Neural cell (in vitro differentiated cells): ENCODE measurements around the gene RERGL.
"Not testable (repeated sequence)": the region's sequence is repeated elsewhere in the genome, so short reads cannot be mapped to it uniquely, and the experiment has no call there.

Experiments
- EP300 ChIP-seq: fragments of 450-650 bp; conservative IDR thresholded peaks from 2 replicates; pipeline ENCODE4 v1.6.1; 2014; ENCODE audit warnings: antibody characterized with exemption, mild to moderate bottlenecking, moderate library complexity; ENCODE audit not compliant: poor library complexity, severe bottlenecking
- EZH2 ChIP-seq: fragments of 200-600, 300-800 bp; shearing (Covaris generic), sonication (generic); IDR thresholded peaks from 2 replicates; pipeline ENCODE4 v1.6.1; 2014; ENCODE audit warnings: antibody characterized with exemption, low read length, borderline replicate concordance, mild to moderate bottlenecking; ENCODE audit not compliant: insufficient read depth, poor library complexity, severe bottlenecking
- MXI1 ChIP-seq: fragments of 450-650 bp; conservative IDR thresholded peaks from 2 replicates; pipeline ENCODE4 v1.6.1; 2014; ENCODE audit warnings: antibody characterized with exemption, mild to moderate bottlenecking; ENCODE audit not compliant: poor library complexity, severe bottlenecking
- RAD21 ChIP-seq: fragments of 450-650 bp; conservative IDR thresholded peaks from 2 replicates; pipeline ENCODE4 v1.6.1; 2014; ENCODE audit warnings: antibody characterized with exemption, mild to moderate bottlenecking, moderate library complexity
- TF ChIP-seq, protein P1 (sequence below): fragments of 450-650 bp; IDR thresholded peaks from 2 replicates; pipeline ENCODE4 v1.5.1; 2014; ENCODE audit warnings: antibody characterized with exemption, mild to moderate bottlenecking, moderate library complexity; ENCODE audit not compliant: poor library complexity, severe bottlenecking

DNA sequence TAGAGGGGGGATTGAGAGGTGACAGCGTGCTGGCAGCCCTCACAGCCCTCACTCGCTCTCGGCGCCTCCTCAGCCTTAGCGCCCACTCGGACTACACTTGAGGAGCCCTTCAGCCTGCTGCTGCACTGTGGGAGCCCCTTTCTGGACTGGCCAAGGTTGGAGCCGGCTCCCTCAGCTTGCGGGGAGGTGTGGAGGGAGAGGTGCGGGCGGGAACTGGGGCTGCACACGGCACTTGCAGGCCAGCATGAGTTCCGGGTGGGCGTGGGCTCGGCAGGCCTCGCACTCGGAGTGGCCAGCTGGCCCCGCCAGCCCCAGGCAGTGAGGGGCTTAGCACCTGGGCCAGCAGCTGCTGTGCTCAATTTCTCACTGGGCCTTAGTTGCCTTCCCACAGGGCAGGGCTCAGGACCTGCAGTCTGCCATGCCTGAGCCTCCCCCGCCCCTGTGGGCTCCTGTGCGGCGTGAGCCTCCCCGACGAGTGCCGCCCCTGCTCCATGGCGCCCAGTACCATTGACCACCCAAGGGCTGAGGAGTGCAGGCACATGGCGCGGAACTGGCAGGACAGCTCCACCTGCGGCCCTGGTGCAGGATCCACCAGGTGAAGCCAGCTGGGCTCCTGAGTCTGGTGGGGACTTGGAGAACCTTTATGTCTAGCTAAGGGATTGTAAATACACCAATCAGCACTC is 49.8 kb downstream of the RERGL start:
- not testable (repeated sequence) for TF ChIP-seq EZH2, MXI1, RAD21, EP300
- TF ChIP-seq, protein P1, sequence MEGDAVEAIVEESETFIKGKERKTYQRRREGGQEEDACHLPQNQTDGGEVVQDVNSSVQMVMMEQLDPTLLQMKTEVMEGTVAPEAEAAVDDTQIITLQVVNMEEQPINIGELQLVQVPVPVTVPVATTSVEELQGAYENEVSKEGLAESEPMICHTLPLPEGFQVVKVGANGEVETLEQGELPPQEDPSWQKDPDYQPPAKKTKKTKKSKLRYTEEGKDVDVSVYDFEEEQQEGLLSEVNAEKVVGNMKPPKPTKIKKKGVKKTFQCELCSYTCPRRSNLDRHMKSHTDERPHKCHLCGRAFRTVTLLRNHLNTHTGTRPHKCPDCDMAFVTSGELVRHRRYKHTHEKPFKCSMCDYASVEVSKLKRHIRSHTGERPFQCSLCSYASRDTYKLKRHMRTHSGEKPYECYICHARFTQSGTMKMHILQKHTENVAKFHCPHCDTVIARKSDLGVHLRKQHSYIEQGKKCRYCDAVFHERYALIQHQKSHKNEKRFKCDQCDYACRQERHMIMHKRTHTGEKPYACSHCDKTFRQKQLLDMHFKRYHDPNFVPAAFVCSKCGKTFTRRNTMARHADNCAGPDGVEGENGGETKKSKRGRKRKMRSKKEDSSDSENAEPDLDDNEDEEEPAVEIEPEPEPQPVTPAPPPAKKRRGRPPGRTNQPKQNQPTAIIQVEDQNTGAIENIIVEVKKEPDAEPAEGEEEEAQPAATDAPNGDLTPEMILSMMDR, result not testable (repeated sequence)
